G401 (cell line): ENCODE results near the gene ZFP91. TPM values are rescaled to one million over a fixed set of nuclear protein-coding genes. Genes with fewer than 3 reads are reported as not detected.
A peak's percentile ranks its signal among the peaks of the same experiment; 100 is the strongest.
"Not testable (repeated sequence)": the region's sequence is repeated elsewhere in the genome, so short reads cannot be mapped to it uniquely, and the experiment has no call there.

Experiments
- DNase-seq: peaks from one replicate; pipeline ENCODE4 v3.0.0-alpha.2; 2015; ENCODE audit warnings: low spot score
- in situ Hi-C: cut with HindIII; loops from 2 replicates; pipeline ENCODE4 v1.10.0; 2016; ENCODE audit warnings: low sequenced_read_pairs, mixed read lengths
- total RNA-seq: library from RNA; depleted of rRNA; stranded (reverse); fragments of >200 nt; shearing (Covaris generic); gene quantifications from 2 replicates; pipeline ENCODE4 v1.2.3, GENCODE V29; 2014; rRNA removed

ZFP91 gene, protein sequence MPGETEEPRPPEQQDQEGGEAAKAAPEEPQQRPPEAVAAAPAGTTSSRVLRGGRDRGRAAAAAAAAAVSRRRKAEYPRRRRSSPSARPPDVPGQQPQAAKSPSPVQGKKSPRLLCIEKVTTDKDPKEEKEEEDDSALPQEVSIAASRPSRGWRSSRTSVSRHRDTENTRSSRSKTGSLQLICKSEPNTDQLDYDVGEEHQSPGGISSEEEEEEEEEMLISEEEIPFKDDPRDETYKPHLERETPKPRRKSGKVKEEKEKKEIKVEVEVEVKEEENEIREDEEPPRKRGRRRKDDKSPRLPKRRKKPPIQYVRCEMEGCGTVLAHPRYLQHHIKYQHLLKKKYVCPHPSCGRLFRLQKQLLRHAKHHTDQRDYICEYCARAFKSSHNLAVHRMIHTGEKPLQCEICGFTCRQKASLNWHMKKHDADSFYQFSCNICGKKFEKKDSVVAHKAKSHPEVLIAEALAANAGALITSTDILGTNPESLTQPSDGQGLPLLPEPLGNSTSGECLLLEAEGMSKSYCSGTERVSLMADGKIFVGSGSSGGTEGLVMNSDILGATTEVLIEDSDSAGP
- 32.9 and 50.6 TPM in 2 replicates for total RNA-seq

DNA sequence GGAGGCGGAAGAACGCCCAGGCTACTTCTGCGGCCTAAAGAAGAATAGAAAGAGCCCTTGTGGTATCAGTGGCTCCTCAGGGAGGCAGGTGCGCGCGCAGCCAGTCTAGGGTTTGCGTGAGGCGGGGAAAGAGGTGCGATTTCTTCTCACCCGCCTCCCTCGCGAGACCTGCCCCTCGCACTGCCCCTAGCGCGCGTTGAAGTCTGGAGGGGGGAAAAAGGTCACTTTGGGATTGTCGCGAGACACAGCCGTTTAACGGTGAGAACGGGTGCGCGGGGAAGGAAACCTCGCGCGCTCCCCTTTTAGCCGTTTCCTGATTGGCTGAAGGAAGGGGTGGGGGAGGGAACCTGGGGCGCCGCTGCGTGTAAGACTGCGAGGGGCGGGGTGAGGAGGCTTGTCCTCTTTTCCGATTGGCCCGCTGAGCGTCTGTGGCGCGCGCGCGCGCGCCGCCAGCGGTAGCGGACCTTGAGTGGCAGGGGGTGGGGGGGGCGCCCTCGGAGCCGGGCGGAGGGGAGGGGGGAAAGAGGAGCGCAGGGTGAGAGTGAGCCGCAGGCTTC lies at the start of gene ZFP91:
ZFP91 (plus strand) TSS at position 429 of the 557 bp plus-strand sequence. CDS start 219 bp downstream, outside the sequence.
- DNase-seq: peak; percentile 98
- in situ Hi-C loops: no loop called here

DNA sequence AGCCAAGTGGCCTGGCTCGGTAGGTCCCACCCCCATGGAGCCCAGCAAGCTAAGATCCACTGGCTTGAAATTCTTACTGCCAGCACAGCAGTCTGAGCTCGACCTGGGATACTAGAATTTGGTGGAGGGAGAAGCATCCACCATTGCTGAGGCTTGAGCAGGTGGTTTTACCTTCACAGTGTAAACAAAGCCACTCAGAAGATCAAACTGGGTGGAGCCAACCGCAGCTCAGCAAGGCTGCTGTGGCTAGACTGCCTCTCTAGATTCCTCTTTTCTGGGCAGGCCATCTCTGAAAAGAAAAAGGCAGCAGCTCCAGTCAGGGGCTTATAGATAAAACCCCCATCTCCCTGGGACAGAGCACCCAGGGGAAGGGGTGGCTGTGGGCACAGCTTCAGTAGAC lies 48.6 kb upstream of the ZFP91 start:
- no peak for DNase-seq
- in situ Hi-C loops: no loop called here

DNA sequence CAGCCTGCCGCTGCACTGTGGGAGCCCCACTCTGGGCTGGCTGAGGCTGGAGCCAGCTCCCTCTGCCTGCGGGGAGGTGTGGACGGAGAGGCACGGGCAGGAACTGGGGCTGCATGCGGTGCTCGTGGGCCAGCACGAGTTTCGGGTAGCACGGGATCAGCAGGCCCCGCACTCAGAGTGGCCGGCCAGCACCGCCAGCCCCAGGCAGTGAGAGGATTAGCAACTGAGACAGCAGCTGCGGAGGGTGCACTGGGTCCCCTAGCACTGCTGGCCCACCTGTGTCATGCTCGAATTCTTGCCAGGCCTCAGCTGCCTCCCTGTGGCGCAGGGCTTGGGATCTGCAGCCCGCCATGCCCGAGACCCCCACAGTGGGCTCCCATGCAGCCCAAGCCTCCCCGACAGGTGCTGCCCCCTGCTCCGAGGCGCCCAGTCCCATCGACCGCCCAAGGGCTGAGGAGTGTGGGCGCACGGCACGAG lies 47.0 kb upstream of the ZFP91 start:
- DNase-seq: no peak
- in situ Hi-C loops: no loop called here

DNA sequence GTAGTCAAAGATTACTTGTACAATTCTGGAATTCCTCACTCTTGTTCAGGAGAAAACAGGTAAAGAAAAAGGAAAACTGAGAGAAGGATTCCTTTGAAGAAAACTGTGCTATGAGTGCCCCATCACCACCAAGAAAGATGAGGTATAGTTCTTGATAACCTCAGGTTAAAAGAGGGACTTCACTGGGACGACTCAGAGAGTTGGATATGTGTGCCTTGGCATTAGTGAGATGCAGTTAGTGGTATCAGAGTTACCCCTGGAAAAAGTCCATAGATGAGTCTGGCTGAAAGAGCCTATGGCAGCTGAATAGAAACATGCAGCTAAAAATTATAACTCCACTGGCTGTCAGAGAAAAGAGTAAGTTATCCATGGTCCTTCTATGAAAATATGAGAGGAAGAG lies 32.0 kb upstream of the ZFP91 start:
- DNase-seq: no peak
- in situ Hi-C loops: no loop called here

DNA sequence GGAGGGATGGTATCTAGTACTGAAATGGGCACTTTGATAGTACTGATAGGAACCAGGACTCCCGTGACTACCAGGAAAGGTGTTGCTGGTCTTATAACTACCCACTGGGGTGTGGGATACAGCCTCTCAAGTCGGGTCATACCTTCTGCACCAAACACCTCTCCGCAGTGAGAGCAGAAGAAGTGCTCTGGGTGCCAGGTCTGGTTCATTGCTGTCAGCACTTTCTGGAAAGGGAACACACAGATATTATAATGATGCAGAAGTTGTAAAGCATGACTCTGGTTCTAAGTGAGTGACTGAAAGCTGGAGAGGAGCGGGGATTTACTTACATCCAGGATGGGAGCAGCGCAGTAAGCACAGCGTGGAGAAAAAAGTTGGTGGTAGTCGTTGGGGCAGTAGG lies 29.2 kb upstream of the ZFP91 start:
- in situ Hi-C loops: no loop called here
- no peak for DNase-seq

DNA sequence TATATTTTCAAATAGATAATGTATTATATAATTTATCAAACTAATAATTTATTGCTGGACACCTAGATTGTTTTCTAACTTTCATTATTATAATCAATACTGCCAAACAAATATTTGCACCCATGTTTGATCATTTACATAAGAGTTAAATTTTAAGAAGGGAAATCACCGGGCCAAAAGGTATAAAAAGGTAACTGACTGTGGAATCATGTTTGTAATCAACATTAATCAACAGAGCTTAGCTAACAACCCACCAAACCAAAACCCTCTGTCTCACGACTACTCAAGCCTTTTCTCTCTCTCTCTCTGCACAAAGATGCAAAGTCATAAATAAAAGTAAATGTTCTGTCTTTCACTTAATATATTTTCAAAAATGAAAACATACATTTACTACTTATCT lies 18.0 kb upstream of the ZFP91 start:
- DNase-seq: no peak
- in situ Hi-C loops: no loop called here

DNA sequence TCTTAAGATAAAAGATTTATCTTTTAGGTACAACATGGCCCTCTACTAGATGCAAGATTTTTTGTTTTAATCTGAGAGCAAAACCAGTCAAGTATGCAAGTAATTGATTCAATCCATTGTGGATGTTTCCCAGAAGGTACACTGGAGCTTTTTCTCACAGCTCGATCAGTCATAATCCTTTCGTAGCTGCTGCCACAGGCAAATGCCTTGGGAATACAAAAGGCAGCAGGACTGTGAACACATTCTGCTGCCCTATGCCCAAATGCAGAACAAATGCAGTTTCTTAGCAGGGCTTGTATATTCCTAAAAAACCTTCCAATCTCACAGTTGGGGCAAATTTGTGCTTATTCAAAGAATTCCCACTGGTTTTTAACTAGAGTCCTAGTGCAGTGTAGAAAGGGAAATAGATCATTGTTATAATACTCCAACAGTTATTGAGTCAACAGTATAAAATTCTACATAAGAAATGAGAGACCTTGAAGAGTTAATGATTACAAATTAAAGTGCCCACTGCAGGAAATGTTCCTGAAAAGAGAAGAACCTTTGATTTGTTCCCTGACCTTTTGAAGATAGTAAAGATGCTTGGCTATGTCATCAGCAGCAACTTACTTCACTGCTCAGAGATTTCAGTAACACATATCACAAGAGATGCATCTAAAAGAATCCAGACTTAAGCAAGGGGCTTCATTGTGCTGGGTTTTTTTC lies 17.3 kb upstream of the ZFP91 start:
- in situ Hi-C loops: no loop called here
- DNase-seq: peak; percentile 14

DNA sequence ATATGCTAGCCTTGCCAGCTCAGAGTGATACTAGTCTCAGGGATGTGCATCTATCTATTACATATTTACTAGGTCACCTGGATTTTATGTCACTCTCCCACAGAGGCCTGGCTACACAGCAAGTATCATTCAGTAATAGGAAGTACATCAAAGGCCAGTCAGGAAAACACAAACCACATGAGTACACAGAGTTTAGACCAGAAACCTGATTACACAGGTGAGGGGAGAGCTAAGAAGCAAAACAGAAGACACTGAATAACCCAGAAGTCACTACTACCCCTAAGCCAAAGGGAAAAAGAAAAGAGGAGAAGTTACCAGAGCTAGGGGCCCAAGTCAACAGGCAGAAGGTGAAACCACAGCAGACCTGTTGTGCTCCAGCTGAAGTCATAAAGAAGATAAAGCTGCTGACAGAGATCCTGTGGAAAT lies 16.5 kb upstream of the ZFP91 start:
- no peak for DNase-seq
- in situ Hi-C loops: no loop called here

DNA sequence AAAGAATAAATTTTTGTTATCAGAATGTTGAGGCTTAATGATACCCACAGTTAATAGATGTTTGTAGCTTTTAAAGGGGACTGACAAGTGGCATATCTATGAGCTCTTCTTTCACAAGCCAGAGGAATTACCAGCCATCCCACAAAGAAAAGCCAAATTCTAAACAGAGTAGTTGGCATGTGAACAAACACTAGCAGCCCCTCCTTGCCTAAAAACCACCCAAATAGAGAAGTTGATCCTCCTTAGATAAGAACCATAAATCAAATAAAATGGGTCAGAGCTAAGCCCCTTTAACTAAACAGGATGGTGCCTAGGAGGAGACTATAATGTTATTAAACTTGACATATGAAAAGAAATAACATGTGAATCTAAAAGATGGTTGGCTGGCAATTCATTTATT lies 14.6 kb upstream of the ZFP91 start:
- in situ Hi-C loops: no loop called here

DNA sequence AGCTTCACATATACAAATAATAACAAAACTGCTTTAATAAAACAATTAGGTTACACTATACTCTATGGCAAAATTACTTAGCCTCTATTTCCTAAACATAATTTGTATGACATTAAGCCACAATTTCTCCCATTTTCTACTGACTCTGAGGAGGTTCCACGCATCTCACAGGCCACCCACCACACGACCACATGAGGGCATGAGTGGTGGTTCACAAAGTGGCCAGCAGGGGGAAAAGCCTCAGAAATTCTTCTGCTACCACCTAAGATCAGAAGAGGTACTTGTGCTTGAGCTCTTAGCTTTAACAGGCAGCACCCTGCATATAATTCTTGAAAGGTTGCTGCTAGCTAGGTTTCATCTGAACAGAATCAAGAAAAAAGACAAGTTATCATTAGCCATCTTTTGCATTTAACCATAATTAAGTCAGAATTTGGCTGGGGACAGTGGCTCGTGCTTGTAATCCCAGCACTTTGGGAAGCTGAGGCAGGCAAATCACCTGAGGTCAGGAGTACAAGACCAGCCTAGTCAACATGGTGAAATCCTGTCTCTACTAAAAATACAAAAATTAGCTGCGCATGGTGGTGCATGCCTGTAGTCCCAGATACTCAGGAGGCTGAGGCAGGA lies 10.9 kb upstream of the ZFP91 start:
- peak; percentile 55 for DNase-seq
- in situ Hi-C loops: no loop called here

More for the DNA sequence above, 14.6 kb upstream of the ZFP91 start:
- no peak for DNase-seq

DNA sequence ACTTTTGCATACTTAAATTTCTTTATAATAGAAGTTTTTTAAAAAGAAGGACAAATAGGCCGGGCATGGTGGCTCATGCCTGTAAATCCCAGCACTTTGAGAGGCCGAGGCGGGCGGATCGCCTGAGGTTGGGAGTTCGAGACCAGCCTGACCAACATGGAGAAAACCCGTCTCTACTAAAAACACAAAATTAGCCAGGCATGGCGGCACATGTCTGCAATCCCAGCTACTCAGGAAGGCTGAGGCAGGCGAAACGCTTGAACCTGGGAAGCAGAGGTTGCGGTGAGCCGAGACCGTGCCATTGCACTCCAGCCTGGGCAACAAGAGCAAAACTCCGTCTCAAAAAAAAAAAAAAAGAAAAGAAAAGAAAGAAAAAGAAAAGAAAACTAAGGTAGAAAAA lies 6.0 kb upstream of the ZFP91 start:
- in situ Hi-C loops, DNase-seq: not testable (repeated sequence)

DNA sequence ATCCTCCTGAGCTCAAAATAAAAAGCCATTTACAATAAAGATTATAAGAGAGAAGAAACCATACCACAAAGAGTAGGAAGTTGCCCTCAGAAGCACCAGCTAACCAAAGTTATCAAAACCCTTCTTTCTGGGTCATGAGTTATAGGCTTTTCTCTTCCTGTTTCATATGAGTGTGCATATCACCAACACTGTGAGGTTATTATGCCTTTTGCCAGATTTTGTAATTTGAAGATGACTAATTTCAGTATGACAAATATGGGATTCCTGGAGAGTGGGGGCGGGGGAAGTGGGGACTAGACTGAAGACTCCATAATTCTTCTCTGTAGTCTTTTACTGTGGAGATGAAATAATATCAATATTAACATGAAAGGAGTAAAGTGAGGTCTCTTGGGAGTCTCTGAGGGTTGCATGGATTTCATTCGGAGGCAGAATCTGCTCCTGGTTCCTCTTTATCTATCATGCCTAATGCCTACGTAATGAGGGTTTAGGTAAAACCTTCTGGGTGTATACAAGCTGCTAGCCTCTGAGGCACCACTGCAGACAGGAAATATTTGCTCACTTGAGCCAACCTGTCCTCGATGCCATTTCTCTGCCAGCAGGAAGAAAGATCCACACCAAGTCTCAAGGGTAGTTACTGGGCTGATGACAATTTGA lies 5.3 kb upstream of the ZFP91 start:
- no peak for DNase-seq
- in situ Hi-C loops: no loop called here

DNA sequence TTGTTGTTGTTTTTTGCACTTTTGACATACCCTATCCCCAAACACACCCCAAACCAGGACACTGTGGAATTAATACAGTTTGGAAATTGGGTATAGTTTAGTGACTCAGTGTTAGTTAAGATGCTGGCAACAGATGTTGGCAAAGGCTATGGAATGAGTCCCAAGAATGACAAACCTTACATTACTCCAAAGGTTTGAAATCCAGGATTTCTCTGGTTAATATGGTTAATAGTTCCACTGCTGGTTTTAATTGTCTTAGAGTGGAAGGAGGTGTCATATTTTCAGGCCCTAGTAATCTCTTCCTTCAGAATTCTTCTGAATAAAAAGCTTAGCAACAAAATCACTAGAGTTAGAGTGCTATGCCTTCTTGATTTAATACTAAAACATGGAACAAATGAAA lies 4.0 kb upstream of the ZFP91 start:
- in situ Hi-C loops: no loop called here
- no peak for DNase-seq

DNA sequence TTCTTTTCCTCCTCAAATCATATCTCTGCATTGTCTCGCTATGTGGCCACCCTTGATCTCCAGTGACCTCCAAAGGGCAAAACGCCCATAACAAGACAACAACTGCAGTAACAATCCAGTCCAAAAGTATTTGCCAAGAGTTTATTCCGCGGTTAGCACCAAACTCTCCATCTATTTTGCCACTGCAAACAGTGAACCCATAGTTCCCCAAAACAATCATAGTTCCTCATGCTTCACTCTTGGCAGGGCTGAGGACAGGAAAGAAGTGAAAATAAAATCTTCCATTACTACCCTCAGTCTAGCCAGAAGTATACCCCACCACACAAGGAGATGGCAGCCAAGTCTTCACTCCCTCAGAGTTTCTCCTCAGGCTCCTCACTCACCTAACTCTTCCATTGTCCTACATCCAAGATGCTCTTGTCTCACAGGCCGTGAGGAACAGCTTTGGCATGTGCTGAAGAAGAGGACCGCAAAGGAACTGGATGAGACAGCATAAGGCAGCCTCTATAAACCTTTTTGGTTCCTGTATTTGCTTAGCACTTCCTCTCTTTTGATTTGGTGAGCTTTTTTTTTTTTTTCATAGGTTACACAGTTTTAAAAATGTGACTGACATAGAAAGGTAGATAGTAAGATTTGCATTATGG lies 3.4 kb upstream of the ZFP91 start, which contains the start of gene LPXN:
LPXN (minus strand) TSS at position 480 of the 644 bp plus-strand sequence; CDS start at position 396, 84 bp downstream.
- in situ Hi-C loops: no loop called here

DNA sequence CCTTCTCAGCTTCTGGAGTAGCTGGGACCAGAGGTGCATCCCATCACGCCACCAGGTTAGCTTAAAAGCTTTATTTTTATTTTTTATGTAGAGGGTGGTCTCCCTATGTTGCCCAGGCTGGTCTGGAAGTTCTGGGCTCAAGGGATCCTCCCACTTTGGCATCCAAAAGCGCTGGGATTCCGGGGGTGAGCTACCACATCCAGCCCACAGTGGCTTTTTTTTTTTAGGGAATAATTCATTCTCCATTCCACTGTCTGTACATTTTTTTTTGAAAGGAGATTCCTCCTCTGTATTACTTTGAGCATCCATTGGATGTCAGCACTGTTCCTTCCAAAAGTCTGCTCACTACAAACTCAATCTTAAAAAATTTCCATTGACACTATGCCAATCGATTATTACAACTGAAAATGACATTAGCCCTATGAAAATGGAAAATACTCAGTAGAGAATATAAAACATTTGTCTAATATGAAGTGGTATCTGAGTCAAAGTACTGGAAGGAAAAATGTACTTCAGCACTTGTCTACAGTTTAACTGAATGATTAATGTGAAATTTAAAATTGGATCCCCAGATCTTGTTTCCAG lies 1.9 kb upstream of the ZFP91 start:
- in situ Hi-C loops: no loop called here
- DNase-seq: peak; percentile 27

More for the DNA sequence above, 3.4 kb upstream of the ZFP91 start, which contains the start of gene LPXN:
- DNase-seq: no peak

DNA sequence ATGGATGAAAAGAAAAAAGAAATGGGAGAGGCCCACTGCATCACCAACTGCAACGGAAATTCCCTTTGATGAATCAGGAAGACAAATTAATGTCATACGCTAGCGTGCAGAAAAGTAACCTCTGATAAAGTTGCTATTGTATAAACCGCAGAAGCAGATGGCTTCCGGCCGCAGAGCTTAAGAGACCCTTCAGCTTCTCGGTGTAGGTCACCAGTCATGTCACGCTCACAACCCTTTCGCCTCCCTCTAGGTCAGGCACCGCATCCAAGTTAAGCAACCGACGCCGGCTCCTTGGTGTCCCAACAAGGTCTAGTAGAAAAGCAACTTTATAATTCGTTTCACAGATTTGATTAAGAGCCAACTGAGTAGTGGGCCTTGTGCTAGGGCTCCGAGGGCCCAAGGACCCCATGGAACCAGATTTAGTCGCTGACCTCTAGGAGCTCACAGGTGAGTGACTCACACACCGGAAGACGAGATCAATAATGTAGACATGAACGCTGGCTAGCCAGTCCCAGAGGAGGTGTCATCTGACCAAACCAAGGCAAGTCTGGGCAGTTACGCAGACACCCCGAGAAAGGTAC lies 1.2 kb upstream of the ZFP91 start:
- no peak for DNase-seq
- in situ Hi-C loops: no loop called here

DNA sequence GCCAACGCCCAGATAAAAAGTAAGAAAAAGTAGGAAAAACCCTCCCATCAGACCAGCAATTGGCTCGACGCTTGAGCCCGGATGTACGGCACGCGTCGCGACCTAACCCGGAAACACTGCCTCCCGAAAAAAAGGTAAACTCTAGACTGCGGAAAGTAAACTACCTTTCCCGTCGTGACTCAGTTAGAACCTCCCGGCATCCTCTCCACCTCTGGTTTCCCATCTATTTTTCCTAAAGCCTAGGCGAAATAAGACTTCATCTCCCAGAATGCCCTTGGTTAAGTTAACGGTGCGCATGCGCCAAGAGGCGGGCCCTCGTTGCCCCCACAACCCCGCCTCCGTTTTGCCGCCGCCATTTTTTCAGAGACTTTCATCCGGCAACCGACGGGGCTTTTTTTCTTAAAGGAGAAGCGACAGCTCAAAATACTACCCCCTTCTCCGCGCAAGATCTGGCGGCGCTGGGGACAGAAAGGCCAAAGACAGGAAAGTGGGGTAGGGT lies 678 bp upstream of the ZFP91 start:
- in situ Hi-C loops: no loop called here

More for the DNA sequence above, 678 bp upstream of the ZFP91 start:
- peak; percentile 99 for DNase-seq
